Ovary (tissue), 9 donors: ENCODE results near the gene FREM3. TPM values are rescaled to one million over a fixed set of nuclear protein-coding genes. Genes with fewer than 3 reads are reported as not detected.
A peak's percentile ranks its signal among the peaks of the same experiment; 100 is the strongest.

Source experiments
- DNase-seq, 5 donors: peaks; one replicate each; pipeline ENCODE4 v3.0.0-alpha.2; 2019 to 2020
- H3K27ac ChIP-seq, 2 donors: fragments of 200-600 bp; one replicate each; pipeline versions ENCODE4 v1.5.1 to v1.8.0; 2019 to 2022
- H3K27me3 ChIP-seq: fragments of 200-600 bp; one replicate; pipeline ENCODE4 v1.8.0; 2022
- H3K36me3 ChIP-seq: fragments of 200-600 bp; sonication (generic); one replicate; pipeline ENCODE4 v1.5.1; 2019
- H3K4me1 ChIP-seq: one replicate; pipeline ENCODE4 v1.8.1; 2013; ENCODE audit warnings: mild to moderate bottlenecking, moderate library complexity; ENCODE audit not compliant: insufficient read depth
- H3K4me3 ChIP-seq: fragments of 200-600 bp; sonication (generic); one replicate; pipeline ENCODE4 v1.5.1; 2017
- H3K9me3 ChIP-seq, 2 donors: fragments of 200-600 bp in 1 of 2; sonication (generic) in 1 of 2; one replicate each; pipeline versions ENCODE4 v1.5.1 to v1.8.1; 2013 to 2019; ENCODE audit warnings: mild to moderate bottlenecking in 1 of 2, moderate library complexity in 1 of 2
- CTCF ChIP-seq, 3 donors: fragments of 450-650 bp in 2 of 3; fragments of 200-600 bp in 1 of 3; IDR thresholded peaks; one replicate each; pipeline versions ENCODE4 v1.5.1 to v1.8.0; 2016 to 2022; ENCODE audit warnings: antibody characterized with exemption in 3 of 3, mild to moderate bottlenecking in 1 of 3
- EP300 ChIP-seq: sonication (generic); formaldehyde crosslinking; IDR thresholded peaks from one replicate; pipeline ENCODE4 v1.6.1; 2017; ENCODE audit warnings: antibody characterized with exemption
- POLR2A ChIP-seq: fragments of 450-650 bp; IDR thresholded peaks from one replicate; pipeline ENCODE4 v1.6.1; 2017; ENCODE audit warnings: antibody characterized with exemption, mild to moderate bottlenecking, moderate library complexity
- WGBS, 3 donors: extraction: QIAGEN DNeasy Blood & Tissue Kit in 1 of 3; methylation state at CpG; one replicate each; pipeline versions ENCODE4 v1.1.5 to v1.1.7; 2013 to 2017; 5-methylcytosine and 5-hydroxymethylcytosine counted together
- intact Hi-C, 4 donors: fragments of 100-400 bp; cut with DNase I; formaldehyde crosslinking; loops; one replicate each; pipeline versions ENCODE4 v1.11.0 to v1.15.1; 2022 to 2023
- polyA plus RNA-seq, 2 donors: library from polyadenylated mRNA; stranded (reverse); fragments of 200-250 nt in 1 of 2; fragments of 350-450 nt in 1 of 2; fragmentation: Illumina TruSeq in 1 of 2; extraction: RNeasy Lipid Tissue Mini Kit (QIAGEN cat#74804) in 1 of 2; gene quantifications; one replicate each; pipeline ENCODE4 v1.2.3, GENCODE V29; 2013 to 2014
- total RNA-seq, 7 donors: library from RNA; depleted of rRNA in 2 of 7; stranded (reverse); fragments of >200 nt in 2 of 7; fragmentation: NEBNext Ultra II Directional in 3 of 7; extraction: Animal tissue kit (Norgen Biotek cat#: 25700) in 3 of 7; gene quantifications; one replicate each; pipeline versions ENCODE4 v1.1.0 to v1.2.4, GENCODE V29; 2016 to 2023
- donor health status: DM: no; HTN: no; CAD: no; lungs with moderate emphysema.
- donor health status: DM: no; HTN: no; CAD: no.
- donor health status: Bipolar disorder and iron deficiency.
- donor health status: DM: yes; HTN: yes; CAD: no.
- donor health status: DM: no; HTN: no; CAD: no.
- donor health status: DM: yes; HTN: yes; CAD: no.

The FREM3 gene
- total and polyA plus RNA-seq, 9 donors = 0.02 to 0.08 TPM; not detected in 7

- Histone ChIP-seq H3K36me3 (no peaks in the 10 kb centered on the region), H3K27ac (no peak overlapping the region), H3K27me3 (no peaks in the 10 kb centered on the region), H3K4me3 (no peak overlapping the region), H3K4me1 (no peaks in the 10 kb centered on the region), H3K9me3 (no peaks in the 10 kb centered on the region)
- intact Hi-C loops = no loop called here
- 3 to 7% (median 3%) methylated on average over 1 of the region's 1 CpG for WGBS, 3 donors
- TF ChIP-seq POLR2A (no peak), CTCF (IDR thresholded peaks at IDR 0.05) (no peak), EP300 (no peak)
- no peak for DNase-seq
Measured at GRCh38 chr4:143641361-143641760, 59.1 kb downstream of the FREM3 start.

- no peaks in the 10 kb centered on the region for H3K9me3 ChIP-seq
- no peak for DNase-seq
- H3K36me3 ChIP-seq = no peaks in the 10 kb centered on the region
- TF ChIP-seq POLR2A = no peak
- H3K4me1 ChIP-seq = no peaks in the 10 kb centered on the region
- no peak overlapping the region for H3K27ac ChIP-seq
- no peak overlapping the region for H3K4me3 ChIP-seq
- intact Hi-C loops = no loop called here
- H3K27me3 ChIP-seq = no peaks in the 10 kb centered on the region
Measured at GRCh38 chr4:143634763-143635162, 65.7 kb downstream of the FREM3 start.

GRCh38 chr4:143633833-143634232 is 66.6 kb downstream of the FREM3 start:
- Histone ChIP-seq H3K4me3 (no peak overlapping the region), H3K36me3 (no peaks in the 10 kb centered on the region), H3K9me3 (no peaks in the 10 kb centered on the region), H3K4me1 (no peaks in the 10 kb centered on the region), H3K27me3 (no peaks in the 10 kb centered on the region), H3K27ac (no peak overlapping the region)
- DNase-seq = no peak
- intact Hi-C loops = no loop called here
- TF ChIP-seq EP300 (no peak), POLR2A (no peak), CTCF (IDR thresholded peaks at IDR 0.05) (no peak)

- no peaks in the 10 kb centered on the region for H3K36me3 ChIP-seq
- no peaks in the 10 kb centered on the region for H3K9me3 ChIP-seq
- H3K27ac ChIP-seq = no peak overlapping the region
- no peaks in the 10 kb centered on the region for H3K27me3 ChIP-seq
- intact Hi-C loops = no loop called here
- no peak for TF ChIP-seq EP300
- no peak for TF ChIP-seq CTCF (IDR thresholded peaks at IDR 0.05)
- no peak for TF ChIP-seq POLR2A
- H3K4me1 ChIP-seq = peaks cover 3% of the 10 kb centered on the region
- no peak overlapping the region for H3K4me3 ChIP-seq
- DNase-seq = peak; percentile 60 to 84 (median 64)
- whole genome bisulfite sequencing, 3 donors = 16 to 18% (median 16%) methylated on average over 5 of the region's 5 CpGs
Measured at GRCh38 chr4:143626134-143626911, 74.2 kb downstream of the FREM3 start.

- no peaks in the 10 kb centered on the region for H3K9me3 ChIP-seq
- no peaks in the 10 kb centered on the region for H3K27me3 ChIP-seq
- WGBS, 3 donors = 84 to 91% (median 88%) methylated on average over 4 of the region's 4 CpGs
- no peak overlapping the region for H3K4me3 ChIP-seq
- DNase-seq = no peak
- H3K36me3 ChIP-seq = no peaks in the 10 kb centered on the region
- peaks cover 3% of the 10 kb centered on the region for H3K4me1 ChIP-seq
- H3K27ac ChIP-seq = no peak overlapping the region
- TF ChIP-seq POLR2A (no peak), CTCF (IDR thresholded peaks at IDR 0.05) (no peak), EP300 (no peak)
- intact Hi-C loops = no loop called here
Measured at GRCh38 chr4:143625632-143626031, 74.8 kb downstream of the FREM3 start.
